Limb (tissue), 2 donors: Measurements from ENCODE around the gene NBEA.
"Not testable (repeated sequence)": the region's sequence is repeated elsewhere in the genome, so short reads cannot be mapped to it uniquely, and the experiment has no call there.

Source experiments
- DNase-seq, 2 donors: peaks; one replicate each; pipeline ENCODE4 v3.0.0-alpha.2; 2016; ENCODE audit errors: extremely low spot score in 2 of 2

The NBEA gene

GRCh38 chr13:34941835-34942731 lies at the start of gene NBEA:
TSS of gene NBEA (plus strand) at chr13:34942270. CDS start at chr13:34942821, 551 bp downstream.
- peak; percentile 82 to 93 for DNase-seq

GRCh38 chr13:34894756-34895155 lies 47.3 kb upstream of the NBEA start:
- no peak for DNase-seq

GRCh38 chr13:34897220-34897619 lies 44.9 kb upstream of the NBEA start:
- DNase-seq: no peak

- no peak for DNase-seq
Observed at GRCh38 chr13:34899888-34900287, 42.2 kb upstream of the NBEA start.

- no peak for DNase-seq
Observed at GRCh38 chr13:34900288-34900739, 41.8 kb upstream of the NBEA start.

GRCh38 chr13:34901572-34901971 lies 40.5 kb upstream of the NBEA start:
- DNase-seq: no peak

GRCh38 chr13:34911159-34911558 lies 30.9 kb upstream of the NBEA start:
- no peak for DNase-seq

GRCh38 chr13:34913040-34913439 lies 29.0 kb upstream of the NBEA start:
- DNase-seq: peak; percentile 9 to 35

- DNase-seq: no peak
Observed at GRCh38 chr13:34914416-34914815, 27.7 kb upstream of the NBEA start.

GRCh38 chr13:34926508-34926907 lies 15.6 kb upstream of the NBEA start:
- DNase-seq: peak in 1 of 2 donors; percentile 49

- not testable (repeated sequence) for DNase-seq
Observed at GRCh38 chr13:34928676-34929075, 13.4 kb upstream of the NBEA start.

- DNase-seq: no peak
Observed at GRCh38 chr13:34931572-34931971, 10.5 kb upstream of the NBEA start.

GRCh38 chr13:34933349-34933748 lies 8.7 kb upstream of the NBEA start:
- no peak for DNase-seq

GRCh38 chr13:34933786-34934185 lies 8.3 kb upstream of the NBEA start:
- no peak for DNase-seq

GRCh38 chr13:34935841-34936240 lies 6.2 kb upstream of the NBEA start:
- no peak for DNase-seq

- no peak for DNase-seq
Observed at GRCh38 chr13:34939771-34940170, 2.3 kb upstream of the NBEA start.

- DNase-seq: no peak
Observed at GRCh38 chr13:34941436-34941834, 635 bp upstream of the NBEA start.

- peak in 1 of 2 donors; percentile 60 for DNase-seq
Observed at GRCh38 chr13:34942732-34943435, 814 bp downstream of the NBEA start.

- DNase-seq: no peak
Observed at GRCh38 chr13:34943436-34944273, 1.6 kb downstream of the NBEA start.

GRCh38 chr13:34944274-34944634 lies 2.2 kb downstream of the NBEA start:
- DNase-seq: no peak

GRCh38 chr13:34944751-34945150 lies 2.7 kb downstream of the NBEA start:
- no peak for DNase-seq

GRCh38 chr13:34951528-34951927 lies 9.5 kb downstream of the NBEA start:
- no peak for DNase-seq
